H9 (cell line): ENCODE measurements around the gene FGR. TPM values are rescaled to one million over a fixed set of nuclear protein-coding genes. Genes with fewer than 3 reads are reported as not detected.
A peak's percentile ranks its signal among the peaks of the same experiment; 100 is the strongest.

Experiments
- DNase-seq: peaks from one replicate; pipeline ENCODE4 v3.0.0-alpha.2; 2017
- H2AFZ ChIP-seq: one replicate; pipeline ENCODE4 v1.6.1; 2013; ENCODE audit warnings: mild to moderate bottlenecking, low read length, control low read depth, moderate library complexity
- H2AK5ac ChIP-seq: 2 replicates; pipeline ENCODE4 v1.6.1; 2013; ENCODE audit warnings: low read length, control low read depth, mixed read lengths; ENCODE audit not compliant: insufficient read length
- H2BK120ac ChIP-seq: one replicate; pipeline ENCODE4 v1.6.1; 2013; ENCODE audit warnings: low read depth, mild to moderate bottlenecking, low read length, control low read depth, inconsistent platforms; ENCODE audit not compliant: poor library complexity, severe bottlenecking
- H2BK12ac ChIP-seq: 2 replicates; pipeline ENCODE4 v1.6.1; 2013; ENCODE audit warnings: low read length, control low read depth, mixed read lengths, low read depth; ENCODE audit not compliant: insufficient read length
- H2BK15ac ChIP-seq: 2 replicates; pipeline ENCODE4 v1.6.1; 2013; ENCODE audit warnings: low read depth, low read length, control low read depth
- H2BK20ac ChIP-seq: one replicate; pipeline ENCODE4 v1.6.1; 2013; ENCODE audit warnings: low read depth, mild to moderate bottlenecking, low read length, control low read depth, inconsistent platforms; ENCODE audit not compliant: poor library complexity, severe bottlenecking
- H2BK5ac ChIP-seq: 2 replicates; pipeline ENCODE4 v1.6.1; 2013; ENCODE audit warnings: low read length, control low read depth, mixed read lengths; ENCODE audit not compliant: insufficient read length
- H3K14ac ChIP-seq: 2 replicates; pipeline ENCODE4 v1.6.1; 2013; ENCODE audit warnings: low read length, control low read depth; ENCODE audit not compliant: insufficient read depth
- H3K18ac ChIP-seq: 2 replicates; pipeline ENCODE4 v1.6.1; 2013; ENCODE audit warnings: low read depth, mild to moderate bottlenecking, mixed read lengths, low read length, control low read depth; ENCODE audit not compliant: insufficient read length
- H3K23ac ChIP-seq: 2 replicates; pipeline ENCODE4 v1.6.1; 2013; ENCODE audit warnings: low read length, control low read depth, mixed read lengths, low read depth; ENCODE audit not compliant: insufficient read length
- H3K23me2 ChIP-seq: 2 replicates; pipeline ENCODE4 v1.6.1; 2013; ENCODE audit warnings: low read depth, mild to moderate bottlenecking, mixed read lengths, low read length, control low read depth; ENCODE audit not compliant: insufficient read length, poor library complexity, severe bottlenecking
- H3K27ac ChIP-seq: 2 replicates; pipeline ENCODE4 v1.5.1; 2013; ENCODE audit warnings: low read length, control low read depth, mixed read lengths, low read depth; ENCODE audit not compliant: insufficient read length
- H3K27me3 ChIP-seq: 2 replicates; pipeline ENCODE4 v1.6.1; 2013; ENCODE audit warnings: low read length, control low read depth, inconsistent platforms; ENCODE audit not compliant: insufficient read depth
- H3K4ac ChIP-seq: 2 replicates; pipeline ENCODE4 v1.6.1; 2013; ENCODE audit warnings: low read depth, mild to moderate bottlenecking, control low read depth, inconsistent platforms, low read length, moderate library complexity
- H3K4me1 ChIP-seq: 2 replicates; pipeline ENCODE4 v1.6.1; 2013; ENCODE audit warnings: low read length, control low read depth, inconsistent platforms; ENCODE audit not compliant: insufficient read depth
- H3K4me2 ChIP-seq: 2 replicates; pipeline ENCODE4 v1.6.1; 2013; ENCODE audit warnings: low read length, control low read depth, mixed read lengths; ENCODE audit not compliant: insufficient read length, insufficient read depth
- H3K56ac ChIP-seq: 2 replicates; pipeline ENCODE4 v1.6.1; 2013; ENCODE audit warnings: low read depth, mild to moderate bottlenecking, mixed read lengths, low read length, control low read depth; ENCODE audit not compliant: insufficient read length
- H3K79me1 ChIP-seq: 2 replicates; pipeline ENCODE4 v1.6.1; 2013; ENCODE audit warnings: low read depth, mild to moderate bottlenecking, moderate library complexity, low read length, control low read depth, inconsistent platforms; ENCODE audit not compliant: insufficient read depth, poor library complexity, severe bottlenecking
- H3K79me2 ChIP-seq: 2 replicates; pipeline ENCODE4 v1.6.1; 2013; ENCODE audit warnings: low read length, control low read depth, inconsistent platforms; ENCODE audit not compliant: insufficient read depth
- H3K9ac ChIP-seq: 2 replicates; pipeline ENCODE4 v1.6.1; 2013; ENCODE audit warnings: low read length, control low read depth, mixed read lengths; ENCODE audit not compliant: insufficient read length; ENCODE audit errors: extremely low read depth
- H3K9me3 ChIP-seq: one replicate; pipeline ENCODE4 v1.6.1; 2013; ENCODE audit warnings: low read depth, low read length, inconsistent platforms; ENCODE audit not compliant: control insufficient read depth
- H3T11ph ChIP-seq: one replicate; pipeline ENCODE4 v1.6.1; 2013; ENCODE audit warnings: mild to moderate bottlenecking, low read length, control low read depth, inconsistent platforms
- H4K20me1 ChIP-seq: one replicate; pipeline ENCODE4 v1.6.1; 2013; ENCODE audit not compliant: control insufficient read depth, insufficient read length, insufficient read depth
- H4K5ac ChIP-seq: 2 replicates; pipeline ENCODE4 v1.6.1; 2013; ENCODE audit warnings: low read depth, mild to moderate bottlenecking, mixed read lengths, low read length, control low read depth; ENCODE audit not compliant: insufficient read length
- H4K8ac ChIP-seq: replicated peaks from 2 replicates; pipeline ENCODE4 v1.6.1; 2013; ENCODE audit warnings: low read length, control low read depth, mixed read lengths, low read depth; ENCODE audit not compliant: insufficient read length
- H4K91ac ChIP-seq: 2 replicates; pipeline ENCODE4 v1.6.1; 2013; ENCODE audit warnings: low read depth, mild to moderate bottlenecking, moderate library complexity, mixed read lengths, low read length, control low read depth; ENCODE audit not compliant: insufficient read length
- H3K27ac Mint-ChIP-seq, 3 experiments: 2 replicates in 2 of 3; 3 replicates in 1 of 3; pipeline ENCODE4 v1.8.0; 2020 to 2021; ENCODE audit warnings: mixed read lengths in 3 of 3, mild to moderate bottlenecking in 1 of 3, moderate library complexity in 1 of 3
- H3K27me3 Mint-ChIP-seq: 2 replicates; pipeline ENCODE4 v1.8.0; 2021; ENCODE audit warnings: low read depth, mild to moderate bottlenecking, moderate library complexity, mixed read lengths
- H3K36me3 Mint-ChIP-seq, 3 experiments: 2 replicates in 2 of 3; 3 replicates in 1 of 3; pipeline ENCODE4 v1.8.0; 2020 to 2021; ENCODE audit warnings: low read depth in 3 of 3, mixed read lengths in 3 of 3; ENCODE audit not compliant: insufficient read depth in 1 of 3
- H3K4me1 Mint-ChIP-seq, 2 experiments: 2 replicates each; pipeline ENCODE4 v1.8.0; 2020; ENCODE audit warnings: mixed read lengths in 2 of 2
- H3K4me3 Mint-ChIP-seq, 2 experiments: 2 replicates in 1 of 2; 3 replicates in 1 of 2; pipeline ENCODE4 v1.8.0; 2020 to 2021; ENCODE audit warnings: mild to moderate bottlenecking in 2 of 2, mixed read lengths in 2 of 2, moderate library complexity in 1 of 2
- H3K9me3 Mint-ChIP-seq, 2 experiments: 2 replicates in 1 of 2; 3 replicates in 1 of 2; pipeline ENCODE4 v1.8.0; 2020; ENCODE audit warnings: mild to moderate bottlenecking in 2 of 2, mixed read lengths in 2 of 2, moderate library complexity in 1 of 2
- WGBS: extraction: QIAGEN DNeasy Blood & Tissue Kit; methylation state at CpG from one replicate; pipeline ENCODE4 v1.1.7; 2013; ENCODE audit warnings: missing lambda C conversion rate, low lambda C conversion rate, mixed read lengths; ENCODE audit not compliant: insufficient read length; ENCODE audit errors: extremely low coverage; 5-methylcytosine and 5-hydroxymethylcytosine counted together
- total RNA-seq: library from RNA; stranded (reverse); gene quantifications from 2 replicates; pipeline ENCODE4 v1.2.1, GENCODE V29; 2021
- TF ChIP-seq, protein P1 (sequence below): fragments of 200-600 bp; sonication (generic); conservative IDR thresholded peaks from 3 replicates; pipeline ENCODE4 v1.8.0; 2021; ENCODE audit warnings: antibody characterized with exemption, mild to moderate bottlenecking

The FGR gene
- total RNA-seq, 1 experiment from 2014 or later: not detected

DNA sequence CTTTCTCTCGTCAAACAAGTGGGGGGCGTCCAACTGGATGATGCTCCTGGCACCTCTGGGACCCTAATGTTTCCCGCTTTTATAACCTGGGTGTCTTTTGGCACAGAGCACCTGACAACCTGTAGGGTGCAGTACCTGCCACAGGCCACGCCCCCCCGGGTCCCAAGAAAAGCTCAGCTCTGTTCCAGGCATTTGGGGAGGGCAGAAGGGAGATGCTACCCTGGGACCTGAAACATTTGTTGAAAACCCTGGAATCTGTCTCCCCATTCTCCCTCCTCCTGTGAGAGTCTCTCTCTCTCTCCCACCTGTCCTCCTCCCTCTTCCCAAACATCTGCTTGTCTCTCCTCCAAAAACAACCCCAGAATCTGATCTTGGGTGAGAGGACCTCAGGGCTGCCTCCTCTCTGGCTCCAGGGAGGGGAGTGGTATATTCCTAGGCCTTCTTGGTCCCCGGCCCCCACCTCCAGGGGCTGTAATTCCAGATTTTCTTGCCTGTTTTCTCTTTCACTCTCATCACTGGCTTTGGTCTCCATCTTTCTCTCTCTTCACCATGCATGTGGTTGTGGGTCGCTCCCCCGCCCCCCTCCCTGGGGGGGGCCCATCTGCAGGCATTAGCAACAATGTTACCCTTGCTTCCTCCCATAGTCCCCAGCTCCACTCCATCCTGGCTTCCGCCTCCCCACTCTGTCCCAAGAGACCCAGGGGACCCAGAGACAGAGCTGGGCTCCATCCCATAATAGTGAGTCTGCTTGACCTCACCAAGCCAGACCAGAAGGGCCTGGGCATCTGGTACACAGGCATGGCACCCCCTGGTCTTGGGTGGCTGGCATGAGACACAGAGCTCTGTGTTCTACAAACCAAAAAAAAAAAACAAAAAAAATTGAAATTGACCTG is 35.1 kb downstream of the FGR start:
- no peak overlapping the region for H4K91ac ChIP-seq
- Mint-ChIP-seq H3K4me3 (peak overlapping the region in 1 of 2 experiments; percentile 6; a peak in 3 of 5 replicates), H3K27me3 (no peaks in the 10 kb centered on the region), H3K27ac (peak overlapping the region in 2 of 3 experiments; percentile 50 to 92; a peak in 3 of 7 replicates), H3K4me1 (peaks cover 36 to 45% of the 10 kb centered on the region in 2 experiments), H3K9me3 (no peaks in the 10 kb centered on the region), H3K36me3 (peaks cover 0 to 1% (median 0%) of the 10 kb centered on the region in 3 experiments; a peak in 1 of 7 replicates)
- no peak overlapping the region for H3K14ac ChIP-seq
- H3K56ac ChIP-seq: no peak overlapping the region
- no peak overlapping the region for H2BK20ac ChIP-seq
- H3K4me1 ChIP-seq: peaks cover 18% of the 10 kb centered on the region
- no peak overlapping the region for H4K8ac ChIP-seq
- H3K23me2 ChIP-seq: peaks cover 6% of the 10 kb centered on the region
- H2BK5ac ChIP-seq: no peak overlapping the region
- H3K4ac ChIP-seq: no peak overlapping the region
- no peaks in the 10 kb centered on the region for H3K9me3 ChIP-seq
- no peak overlapping the region for H3K27ac ChIP-seq
- no peaks in the 10 kb centered on the region for H3K27me3 ChIP-seq
- no peak overlapping the region for H2AK5ac ChIP-seq
- H2BK120ac ChIP-seq: no peak overlapping the region
- H2AFZ ChIP-seq: no peak overlapping the region
- no peak overlapping the region for H2BK15ac ChIP-seq
- H3K23ac ChIP-seq: no peak overlapping the region
- no peak overlapping the region for H3K9ac ChIP-seq
- H3K79me1 ChIP-seq: peaks cover 2% of the 10 kb centered on the region
- no peak overlapping the region for H3K18ac ChIP-seq
- peaks cover 20% of the 10 kb centered on the region; the same call in 1 of the 2 replicates for H3K79me2 ChIP-seq
- peaks cover 4% of the 10 kb centered on the region for H4K20me1 ChIP-seq
- DNase-seq: peak; percentile 66
- TF ChIP-seq, protein P1, sequence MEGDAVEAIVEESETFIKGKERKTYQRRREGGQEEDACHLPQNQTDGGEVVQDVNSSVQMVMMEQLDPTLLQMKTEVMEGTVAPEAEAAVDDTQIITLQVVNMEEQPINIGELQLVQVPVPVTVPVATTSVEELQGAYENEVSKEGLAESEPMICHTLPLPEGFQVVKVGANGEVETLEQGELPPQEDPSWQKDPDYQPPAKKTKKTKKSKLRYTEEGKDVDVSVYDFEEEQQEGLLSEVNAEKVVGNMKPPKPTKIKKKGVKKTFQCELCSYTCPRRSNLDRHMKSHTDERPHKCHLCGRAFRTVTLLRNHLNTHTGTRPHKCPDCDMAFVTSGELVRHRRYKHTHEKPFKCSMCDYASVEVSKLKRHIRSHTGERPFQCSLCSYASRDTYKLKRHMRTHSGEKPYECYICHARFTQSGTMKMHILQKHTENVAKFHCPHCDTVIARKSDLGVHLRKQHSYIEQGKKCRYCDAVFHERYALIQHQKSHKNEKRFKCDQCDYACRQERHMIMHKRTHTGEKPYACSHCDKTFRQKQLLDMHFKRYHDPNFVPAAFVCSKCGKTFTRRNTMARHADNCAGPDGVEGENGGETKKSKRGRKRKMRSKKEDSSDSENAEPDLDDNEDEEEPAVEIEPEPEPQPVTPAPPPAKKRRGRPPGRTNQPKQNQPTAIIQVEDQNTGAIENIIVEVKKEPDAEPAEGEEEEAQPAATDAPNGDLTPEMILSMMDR: peak; percentile 41; the same call in 2 of the 3 replicates
- H3T11ph ChIP-seq: no peak overlapping the region
- no peak overlapping the region for H2BK12ac ChIP-seq
- no peak overlapping the region for H4K5ac ChIP-seq
- H3K4me2 ChIP-seq: no peak overlapping the region
- no CpG with 5 or more reads among the region's 9 CpGs for WGBS
